GM12878 (cell line): ENCODE data around the gene DIS3L2. TPM values are rescaled to one million over a fixed set of nuclear protein-coding genes. Genes with fewer than 3 reads are reported as not detected.

ENCODE experiments used
- ATAC-seq: fragments of 200-7000 bp; cut with Tn5 transposase; 3 replicates; pipeline ENCODE4 v1.9.1; 2020; ENCODE audit warnings: mild to moderate bottlenecking, moderate library complexity
- BruUV-seq: library from RNA; stranded (reverse); fragments of 400-500 nt; replicated peaks from 2 replicates; lab custom pipeline; 2021; lab: Mats Ljungman, UMichigan
- CTCF ChIA-PET: fragments of 300-600 bp; sonication (Branson Sonifier 250); formaldehyde crosslinking; extraction: SDS; loops from one replicate; lab custom pipeline; 2021; ENCODE audit warnings: inconsistent platforms; lab: Yijun Ruan, JAX
- POLR2A ChIA-PET: fragments of 350-600 bp; formaldehyde crosslinking; extraction: SDS; loops from one replicate; lab custom pipeline; 2021; ENCODE audit warnings: inconsistent platforms; lab: Charles Lee
- RAD21 ChIA-PET: fragments of 300-600 bp; sonication (Branson Sonifier 250); formaldehyde crosslinking; loops from one replicate; lab custom pipeline; 2023; ENCODE audit warnings: antibody characterized with exemption; ENCODE audit not compliant: unreplicated experiment; lab: Charles Lee
- SMC1A ChIA-PET: fragments of 300-600 bp; sonication (Branson Sonifier 250); formaldehyde crosslinking; loops from one replicate; lab custom pipeline; 2023; ENCODE audit not compliant: unreplicated experiment, uncharacterized antibody; lab: Charles Lee
- DNase-seq: peaks from one replicate; pipeline ENCODE4 v3.0.0-alpha.2; 2011; ENCODE audit warnings: low read depth, low spot score
- FAIRE-seq: peaks from 3 replicates; lab custom pipeline; 2011; peaks lifted over from hg19 to GRCh38; lab: Jason Lieb, UNC
- H2AFZ ChIP-seq: 2 replicates; pipeline ENCODE4 v1.6.0; 2011; ENCODE audit warnings: low read depth, low read length, control low read depth; ENCODE audit not compliant: control insufficient read depth
- H3K27ac ChIP-seq: 2 replicates; pipeline ENCODE4 v1.5.1; 2011; ENCODE audit warnings: control low read depth; ENCODE audit not compliant: control insufficient read depth, insufficient read depth
- H3K27me3 ChIP-seq, 2 experiments: replicated peaks in 1 of 2; 2 replicates each; pipeline versions ENCODE4 v1.6.0 to v1.6.1; 2011; ENCODE audit warnings: low read length in 1 of 2; ENCODE audit not compliant: control insufficient read depth in 2 of 2, insufficient read depth in 2 of 2
- H3K36me3 ChIP-seq, 2 experiments: 2 replicates each; pipeline ENCODE4 v1.5.1; 2011; ENCODE audit warnings: low read length in 1 of 2; ENCODE audit not compliant: control insufficient read depth in 2 of 2, insufficient read depth in 2 of 2
- H3K4me1 ChIP-seq: 2 replicates; pipeline ENCODE4 v1.6.1; 2011; ENCODE audit warnings: mild to moderate bottlenecking, low read length, moderate library complexity, mixed read lengths; ENCODE audit not compliant: control insufficient read depth, insufficient read depth
- H3K4me2 ChIP-seq: 2 replicates; pipeline ENCODE4 v1.6.0; 2011; ENCODE audit warnings: control low read depth; ENCODE audit not compliant: control insufficient read depth, insufficient read depth
- H3K4me3 ChIP-seq: fragments of 200-600 bp; sonication (generic); 2 replicates; pipeline ENCODE4 v1.5.1; 2016
- H3K79me2 ChIP-seq: 2 replicates; pipeline ENCODE4 v1.6.0; 2011; ENCODE audit warnings: low read length; ENCODE audit not compliant: control insufficient read depth, insufficient read depth
- H3K9ac ChIP-seq: 2 replicates; pipeline ENCODE4 v1.8.0; 2011; ENCODE audit warnings: low read length, control low read depth, mixed read lengths; ENCODE audit not compliant: control insufficient read depth, insufficient read depth
- H3K9me3 ChIP-seq: replicated peaks from 3 replicates; pipeline ENCODE4 v1.5.1; 2011; ENCODE audit warnings: mild to moderate bottlenecking, low read length; ENCODE audit not compliant: control insufficient read depth, insufficient read depth
- H4K20me1 ChIP-seq: 2 replicates; pipeline ENCODE4 v1.6.0; 2011; ENCODE audit not compliant: control insufficient read depth, insufficient read depth
- ATF2 ChIP-seq: IDR thresholded peaks from 2 replicates; pipeline ENCODE4 v1.6.1; 2012; ENCODE audit warnings: low read length, inconsistent platforms
- BHLHE40 ChIP-seq, 2 experiments: fragments of 450-650 bp in 1 of 2; IDR thresholded peaks; 2 replicates each; pipeline ENCODE4 v1.6.1; 2011 to 2017; ENCODE audit warnings: low read depth in 2 of 2, borderline replicate concordance in 1 of 2, improper control_type of control experiment in 1 of 2, low read length in 1 of 2, mild to moderate bottlenecking in 1 of 2
- CBFB ChIP-seq: IDR thresholded peaks from 2 replicates; pipeline ENCODE4 v1.6.1; 2016; ENCODE audit warnings: antibody characterized with exemption, low read depth
- CTCF ChIP-seq, 3 experiments: IDR thresholded peaks in 2 of 3; conservative IDR thresholded peaks in 1 of 3; 2 replicates each; pipeline ENCODE4 v1.5.1; 2011; ENCODE audit warnings: low read depth in 3 of 3, low read length in 3 of 3, mild to moderate bottlenecking in 3 of 3, control low read depth in 2 of 3, moderate library complexity in 2 of 3, inconsistent platforms in 1 of 3, mixed read lengths in 1 of 3; ENCODE audit not compliant: control insufficient read depth in 2 of 3, insufficient read depth in 1 of 3; ENCODE audit errors: extremely low read depth in 1 of 3
- EGR1 ChIP-seq, 2 experiments: IDR thresholded peaks; 1 replicate in 1 of 2; 2 replicates in 1 of 2; pipeline ENCODE4 v1.6.1; 2011 to 2012; ENCODE audit warnings: low read depth in 2 of 2, low read length in 2 of 2, borderline replicate concordance in 1 of 2, mild to moderate bottlenecking in 1 of 2, moderate library complexity in 1 of 2
- NR2F1 ChIP-seq: fragments of 450-650 bp; conservative IDR thresholded peaks from 2 replicates; pipeline ENCODE4 v1.6.1; 2017; ENCODE audit warnings: mild to moderate bottlenecking
- TCF7 ChIP-seq: IDR thresholded peaks from 2 replicates; pipeline ENCODE4 v1.6.1; 2014; ENCODE audit warnings: antibody characterized with exemption, borderline replicate concordance
- ZBTB40 ChIP-seq: fragments of 450-650 bp; IDR thresholded peaks from 2 replicates; pipeline ENCODE4 v1.6.1; 2016; ENCODE audit warnings: mild to moderate bottlenecking, moderate library complexity, borderline replicate concordance
- ZNF384 ChIP-seq: IDR thresholded peaks from 2 replicates; pipeline ENCODE4 v1.6.1; 2012; ENCODE audit warnings: low read depth, mild to moderate bottlenecking, low read length, improper control_type of control experiment, borderline replicate concordance
- ZNF592 ChIP-seq: fragments of 450-650 bp; IDR thresholded peaks from 2 replicates; pipeline ENCODE4 v1.6.1; 2017; ENCODE audit warnings: mild to moderate bottlenecking, moderate library complexity
- WGBS: methylation state at CpG from one replicate; pipeline ENCODE4 v1.1.6; 2016; ENCODE audit warnings: low lambda C conversion rate; ENCODE audit not compliant: insufficient replicate concordance, insufficient coverage; ENCODE audit errors: missing lambda C conversion rate; 5-methylcytosine and 5-hydroxymethylcytosine counted together
- in situ Hi-C: fragments of 300-500 bp; cut with MboI; formaldehyde crosslinking; loops from 9 replicates; pipeline ENCODE4 v1.14.3; 2018; ENCODE audit warnings: mixed read lengths
- intact Hi-C: fragments of 100-400 bp; cut with micrococcal nuclease; formaldehyde crosslinking; loops from one replicate; pipeline ENCODE4 v1.14.2; 2022; ENCODE audit not compliant: unreplicated experiment
- polyA plus RNA-seq, 11 experiments: library from polyadenylated mRNA; depleted of rRNA in 4 of 11; unstranded in 6 of 11; stranded (reverse) in 5 of 11; fragments of >200 nt; fragmentation: Nextera tagmentation in 4 of 11; fragmentation: Illumina TruSeq in 1 of 11; extraction: Ambion mirVana in 4 of 11; extraction: Trizol in 1 of 11; gene quantifications; 1 replicate in 1 of 11; 2 replicates in 10 of 11; pipeline versions ENCODE4 v1.2.1 to v1.2.3, GENCODE V29; 2011 to 2016; ENCODE audit warnings: inconsistent platforms in 2 of 11, missing spikeins in 2 of 11, low read depth in 1 of 11
- total RNA-seq, 4 experiments: library from RNA; depleted of rRNA in 3 of 4; stranded (reverse); fragments of >200 nt in 3 of 4; fragmentation: Illumina TruSeq in 1 of 4; extraction: Trizol in 1 of 4; gene quantifications; 2 replicates each; pipeline versions ENCODE4 v1.2.1 to v1.2.3, GENCODE V29; 2013 to 2021

DIS3L2 gene
- total and polyA plus RNA-seq, 10 of the 15 experiments (the other 5 are each of a cell fraction or from before 2014, with no cell fraction given) = 3.5 to 27.1 (median 16.0) TPM

- ATAC-seq (no peak), FAIRE-seq (no peak), DNase-seq (no peak)
- no peaks in the 10 kb centered on the region for H4K20me1 ChIP-seq
- H3K27ac ChIP-seq = no peak overlapping the region
- in situ Hi-C loops (loop anchor here (5.0 kb wide), 1 partner anchor 222 kb away; no protein-coding TSS in a partner anchor), intact Hi-C loops (loop anchor here (10.0 kb wide), 1 partner anchor 374 kb away; no protein-coding TSS in a partner anchor)
- H3K36me3 ChIP-seq = no peaks in the 10 kb centered on the region
- H3K79me2 ChIP-seq = no peaks in the 10 kb centered on the region
- H3K4me1 ChIP-seq = peaks cover under 1% of the 10 kb centered on the region; the same call in 1 of the 2 replicates
- WGBS = 62% methylated on average over 3 of the region's 3 CpGs
- H3K9ac ChIP-seq = no peak overlapping the region
- H3K9me3 ChIP-seq = no peaks in the 10 kb centered on the region
- ChIA-PET SMC1A (interaction anchor here (0.6 kb wide), 1 partner anchor 221 kb away, joined by 3 read pairs; no protein-coding TSS in a partner anchor), POLR2A (no interaction called here), CTCF (interaction anchor here (0.6 to 4.6 kb wide), 2 partner anchors 221 to 356 kb away, joined by 3 to 21 read pairs; no protein-coding TSS in a partner anchor), RAD21 (interaction anchor here (0.9 to 1.2 kb wide), 2 partner anchors 13 to 15 kb away, joined by 3 to 4 read pairs; no protein-coding TSS in a partner anchor)
- H2AFZ ChIP-seq = no peak overlapping the region
- no TSS peak for BruUV-seq
- no peak overlapping the region for H3K4me3 ChIP-seq
- no peak overlapping the region for H3K4me2 ChIP-seq
- H3K27me3 ChIP-seq = peaks cover 0 to 6% of the 10 kb centered on the region in 2 experiments; a peak in 2 of 4 replicates
- TF ChIP-seq EGR1 (IDR thresholded peaks at IDR 0.05; ENCODE audit: borderline replicate concordance in 1 of 2, low read depth in 2 of 2, low read length in 2 of 2) (no peak), ATF2 (no peak), ZNF384 (no peak), ZBTB40 (no peak), NR2F1 (no peak), ZNF592 (no peak), CBFB (no peak), BHLHE40 (IDR thresholded peaks at IDR 0.05; ENCODE audit: borderline replicate concordance in 1 of 2, low read depth in 2 of 2, low read length in 1 of 2) (no peak), CTCF (IDR thresholded peaks at IDR 0.05 in 2 of 3, conservative IDR thresholded peaks at IDR 0.05 in 1 of 3; ENCODE audit: control insufficient read depth in 2 of 3, extremely low read depth in 1 of 3, insufficient read depth in 1 of 3, low read depth in 3 of 3, low read length in 3 of 3) (no peak), TCF7 (no peak)
Observed at GRCh38 chr2:231920366-231920765, 41.1 kb upstream of the DIS3L2 start.
